ENCODE data around the gene FAM3D.

- TF ChIP-seq ZNF514 (tag by site-specific recombination; IDR thresholded peaks at IDR 0.05) (no peak), CTCF (tag by site-specific recombination; IDR thresholded peaks at IDR 0.05) (no peak), SCRT2 (tag by site-specific recombination; IDR thresholded peaks at IDR 0.05) (no peak)
Measured at GRCh38 chr3:58627941-58628340, 38.6 kb downstream of the FAM3D start.
